H1 (cell line): ENCODE results near the gene RUNX1.

Source experiments
- CHD1 ChIP-seq: IDR thresholded peaks from 2 replicates; pipeline ENCODE4 v1.6.1; 2012; ENCODE audit warnings: low read depth, low read length, improper control_type of control experiment
- EGR1 ChIP-seq: IDR thresholded peaks from 2 replicates; pipeline ENCODE4 v1.6.1; 2011; ENCODE audit warnings: low read depth, low read length, borderline replicate concordance
- EP300 ChIP-seq, 2 experiments: IDR thresholded peaks; 1 replicate in 1 of 2; 2 replicates in 1 of 2; pipeline ENCODE4 v1.6.1; 2011 to 2012; ENCODE audit warnings: low read depth in 2 of 2, low read length in 2 of 2, mild to moderate bottlenecking in 2 of 2, borderline replicate concordance in 1 of 2, inconsistent platforms in 1 of 2, moderate library complexity in 1 of 2
- EZH2 ChIP-seq: fragments of 200-600 bp; sonication (generic); IDR thresholded peaks from 2 replicates; pipeline ENCODE4 v1.7.1; 2012; ENCODE audit warnings: low read depth, mild to moderate bottlenecking, moderate library complexity, low read length, inconsistent platforms; ENCODE audit not compliant: severe bottlenecking
- FOSL1 ChIP-seq: IDR thresholded peaks from 2 replicates; pipeline ENCODE4 v1.6.1; 2011; ENCODE audit warnings: mild to moderate bottlenecking, low read depth, low read length, moderate library complexity; ENCODE audit not compliant: insufficient read depth
- JUND ChIP-seq: IDR thresholded peaks from 2 replicates; pipeline ENCODE4 v1.6.1; 2011; ENCODE audit warnings: mild to moderate bottlenecking, improper control_type of control experiment, low read length
- NANOG ChIP-seq: IDR thresholded peaks from 2 replicates; pipeline ENCODE4 v1.6.1; 2011; ENCODE audit warnings: low read length, low read depth, mild to moderate bottlenecking, inconsistent platforms; ENCODE audit not compliant: insufficient read depth, poor library complexity, severe bottlenecking
- POLR2A ChIP-seq, 2 experiments: IDR thresholded peaks; 1 replicate in 1 of 2; 2 replicates in 1 of 2; pipeline ENCODE4 v1.6.1; 2011; ENCODE audit warnings: low read depth in 2 of 2, low read length in 2 of 2, mild to moderate bottlenecking in 2 of 2; ENCODE audit errors: control extremely low read depth in 1 of 2
- POLR2AphosphoS5 ChIP-seq: IDR thresholded peaks from 2 replicates; pipeline ENCODE4 v1.6.1; 2011; ENCODE audit warnings: low read depth, low read length
- SUZ12 ChIP-seq: fragments of 200-600 bp; sonication (generic); IDR thresholded peaks from 2 replicates; pipeline ENCODE4 v1.6.1; 2012; ENCODE audit warnings: mild to moderate bottlenecking, inconsistent platforms, low read length, moderate library complexity, mixed read lengths
- TAF7 ChIP-seq: optimal IDR thresholded peaks from 2 replicates; pipeline ENCODE3; 2011; ENCODE audit warnings: low read depth, mild to moderate bottlenecking, inconsistent platforms, low read length, moderate library complexity, borderline replicate concordance
- YY1 ChIP-seq: IDR thresholded peaks from 2 replicates; pipeline ENCODE4 v1.6.1; 2011; ENCODE audit warnings: low read depth, mild to moderate bottlenecking, low read length
- TF ChIP-seq, protein P1 (sequence below), 3 experiments: IDR thresholded peaks; 1 replicate in 2 of 3; 2 replicates in 1 of 3; pipeline versions ENCODE4 v1.5.1 to v1.6.1; 2011; ENCODE audit warnings: low read length in 3 of 3, mild to moderate bottlenecking in 3 of 3, inconsistent platforms in 2 of 3, low read depth in 1 of 3, moderate library complexity in 1 of 3; ENCODE audit not compliant: insufficient read depth in 1 of 3; ENCODE audit errors: control extremely low read depth in 1 of 3
- TF ChIP-seq, protein P2 (sequence below): IDR thresholded peaks from 2 replicates; pipeline ENCODE4 v1.6.1; 2012; ENCODE audit warnings: inconsistent platforms

DNA sequence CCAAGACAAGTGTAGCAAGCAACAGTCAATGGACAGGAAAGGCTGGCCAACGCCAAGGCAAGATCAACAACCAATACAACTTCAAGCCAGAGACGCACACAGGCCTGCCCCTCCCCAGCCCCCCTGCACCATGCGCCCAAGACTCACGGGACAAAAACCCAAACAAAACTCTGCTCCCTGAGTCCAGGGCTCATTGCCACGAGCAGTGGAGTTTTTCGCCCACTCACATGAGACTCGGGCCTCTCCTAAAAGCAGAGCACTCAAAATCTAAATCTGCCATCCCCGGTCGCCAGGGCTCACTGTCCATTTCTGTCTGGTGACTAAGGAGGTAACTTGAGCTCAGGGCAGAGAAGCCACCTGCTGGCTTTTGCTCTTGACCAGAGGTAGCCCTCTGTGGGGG lies 205.5 kb downstream of the RUNX1 start:
- TF ChIP-seq, protein P1, sequence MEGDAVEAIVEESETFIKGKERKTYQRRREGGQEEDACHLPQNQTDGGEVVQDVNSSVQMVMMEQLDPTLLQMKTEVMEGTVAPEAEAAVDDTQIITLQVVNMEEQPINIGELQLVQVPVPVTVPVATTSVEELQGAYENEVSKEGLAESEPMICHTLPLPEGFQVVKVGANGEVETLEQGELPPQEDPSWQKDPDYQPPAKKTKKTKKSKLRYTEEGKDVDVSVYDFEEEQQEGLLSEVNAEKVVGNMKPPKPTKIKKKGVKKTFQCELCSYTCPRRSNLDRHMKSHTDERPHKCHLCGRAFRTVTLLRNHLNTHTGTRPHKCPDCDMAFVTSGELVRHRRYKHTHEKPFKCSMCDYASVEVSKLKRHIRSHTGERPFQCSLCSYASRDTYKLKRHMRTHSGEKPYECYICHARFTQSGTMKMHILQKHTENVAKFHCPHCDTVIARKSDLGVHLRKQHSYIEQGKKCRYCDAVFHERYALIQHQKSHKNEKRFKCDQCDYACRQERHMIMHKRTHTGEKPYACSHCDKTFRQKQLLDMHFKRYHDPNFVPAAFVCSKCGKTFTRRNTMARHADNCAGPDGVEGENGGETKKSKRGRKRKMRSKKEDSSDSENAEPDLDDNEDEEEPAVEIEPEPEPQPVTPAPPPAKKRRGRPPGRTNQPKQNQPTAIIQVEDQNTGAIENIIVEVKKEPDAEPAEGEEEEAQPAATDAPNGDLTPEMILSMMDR (IDR thresholded peaks at IDR 0.05; ENCODE audit: control extremely low read depth in 1 of 3, insufficient read depth in 1 of 3, low read depth in 1 of 3, low read length in 3 of 3), result no peak
- TF ChIP-seq CHD1 (no peak), TAF7 (no peak), EGR1 (no peak), SUZ12 (no peak), FOSL1 (no peak), YY1 (no peak), JUND (no peak), POLR2AphosphoS5 (no peak), EZH2 (no peak), EP300 (IDR thresholded peaks at IDR 0.05; ENCODE audit: borderline replicate concordance in 1 of 2, low read depth in 2 of 2, low read length in 2 of 2) (no peak), POLR2A (IDR thresholded peaks at IDR 0.05; ENCODE audit: control extremely low read depth in 1 of 2, low read depth in 2 of 2, low read length in 2 of 2) (no peak), NANOG (no peak)
- TF ChIP-seq, protein P2, sequence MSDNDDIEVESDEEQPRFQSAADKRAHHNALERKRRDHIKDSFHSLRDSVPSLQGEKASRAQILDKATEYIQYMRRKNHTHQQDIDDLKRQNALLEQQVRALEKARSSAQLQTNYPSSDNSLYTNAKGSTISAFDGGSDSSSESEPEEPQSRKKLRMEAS, result no peak
